ENCODE data around the gene NUDT6. TPM values are rescaled to one million over a fixed set of nuclear protein-coding genes. Genes with fewer than 3 reads are reported as not detected.

NUDT6 gene
- polyA plus RNA-seq, 1 of the 3 experiments (the other 2 are of a cell fraction), result 10.1 TPM

DNA sequence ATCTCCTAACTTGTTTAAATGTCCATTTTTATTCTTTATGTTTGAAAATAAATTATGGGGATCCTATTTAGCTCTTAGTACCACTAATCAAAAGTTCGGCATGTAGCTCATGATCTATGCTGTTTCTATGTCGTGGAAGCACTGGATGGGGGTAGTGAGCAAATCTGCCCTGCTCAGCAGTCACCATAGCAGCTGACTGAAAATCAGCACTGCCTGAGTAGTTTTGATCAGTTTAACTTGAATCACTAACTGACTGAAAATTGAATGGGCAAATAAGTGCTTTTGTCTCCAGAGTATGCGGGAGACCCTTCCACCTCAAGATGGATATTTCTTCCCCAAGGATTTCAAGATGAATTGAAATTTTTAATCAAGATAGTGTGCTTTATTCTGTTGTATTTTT is 27.6 kb downstream of the NUDT6 start:
- POLR2A ChIA-PET, result no interaction called here
- peaks cover 73% of the 10 kb centered on the region for H3F3A ChIP-seq (replicated peaks; ENCODE audit: insufficient read depth)
- no peaks in the 10 kb centered on the region for H4K20me1 ChIP-seq (ENCODE audit: insufficient read depth)
- H3K9me3 ChIP-seq, result no peaks in the 10 kb centered on the region
- TF ChIP-seq EP300 (IDR thresholded peaks at IDR 0.05; ENCODE audit: borderline replicate concordance in 1 of 2, low read depth in 1 of 2, low read length in 1 of 2) (no peak), CTCF (IDR thresholded peaks at IDR 0.05) (0 out of 2 replicates have a peak, but pooled peaks have one; percentile 12), GATA2 (CRISPR knock-in tag; IDR thresholded peaks at IDR 0.05) (no peak), EZH2phosphoT487 (IDR thresholded peaks at IDR 0.05; ENCODE audit: borderline replicate concordance, low read depth) (no peak), MXI1 (IDR thresholded peaks at IDR 0.05; ENCODE audit: low read depth, low read length) (no peak)
- no peaks in the 10 kb centered on the region for H3K9me2 ChIP-seq
- H3K4me2 ChIP-seq, result no peak overlapping the region
- H3K36me3 ChIP-seq (replicated peaks in 1 of 2; ENCODE audit: control insufficient read depth in 1 of 2, insufficient read depth in 2 of 2, low read length in 1 of 2), result peaks cover 42 to 48% of the 10 kb centered on the region in 2 experiments
- peaks cover 3 to 42% of the 10 kb centered on the region in 2 experiments; a peak in 3 of 4 replicates for H3K4me1 ChIP-seq (ENCODE audit: control insufficient read depth in 1 of 2, insufficient read depth in 2 of 2, low read depth in 1 of 2, low read length in 1 of 2)
- peak overlapping the region in 1 of 2 experiments; percentile 92; a peak in 3 of 4 replicates for H3K27ac ChIP-seq (ENCODE audit: low read depth in 2 of 2, low read length in 1 of 2)
- no peaks in the 10 kb centered on the region for H3K27me3 ChIP-seq (ENCODE audit: insufficient read depth)
- WGBS (ENCODE audit: low lambda C conversion rate), result 86% methylated on average over 3 of the region's 3 CpGs
- DNase-seq, result peak; percentile 16
- CTCF ChIA-PET, result interaction anchor here (1.6 to 5.8 kb wide), 2 partner anchors 19 to 137 kb away, joined by 6 to 20 read pairs; no protein-coding TSS in a partner anchor
- H3K9ac ChIP-seq, result no peak overlapping the region
- no peak overlapping the region for H3K4me3 ChIP-seq (ENCODE audit: low read depth in 2 of 2, low read length in 1 of 2)
- no peak overlapping the region for H2AFZ ChIP-seq (ENCODE audit: low read depth)
- peaks cover 76% of the 10 kb centered on the region for H3K79me2 ChIP-seq (ENCODE audit: insufficient read depth)

GRCh38 chr4:122890147-122890795 is 32.1 kb downstream of the NUDT6 start:
- ChIA-PET CTCF (interaction anchor here (1.7 kb wide), 1 partner anchor 133 kb away, joined by 5 read pairs; no protein-coding TSS in a partner anchor), POLR2A (no interaction called here)
- 82% methylated on average over 2 of the region's 2 CpGs for WGBS (ENCODE audit: low lambda C conversion rate)
- H2AFZ ChIP-seq (ENCODE audit: low read depth), result no peak overlapping the region
- no peak for DNase-seq
- H3K36me3 ChIP-seq (replicated peaks in 1 of 2; ENCODE audit: control insufficient read depth in 1 of 2, insufficient read depth in 2 of 2, low read length in 1 of 2), result peaks cover 52 to 69% of the 10 kb centered on the region in 2 experiments
- peaks cover 96% of the 10 kb centered on the region for H3K79me2 ChIP-seq (ENCODE audit: insufficient read depth)
- H3K4me1 ChIP-seq (ENCODE audit: control insufficient read depth in 1 of 2, insufficient read depth in 2 of 2, low read depth in 1 of 2, low read length in 1 of 2), result peaks cover 0 to under 1% of the 10 kb centered on the region in 2 experiments; a peak in 1 of 4 replicates
- TF ChIP-seq RFX5 (IDR thresholded peaks at IDR 0.05; ENCODE audit: low read length) (no peak), RCOR1 (IDR thresholded peaks at IDR 0.05; ENCODE audit: low read length) (no peak), YY1 (IDR thresholded peaks at IDR 0.05; ENCODE audit: low read depth) (no peak), ELF1 (IDR thresholded peaks at IDR 0.05) (no peak), CHD2 (IDR thresholded peaks at IDR 0.05; ENCODE audit: low read length, partially characterized antibody) (no peak), JUND (IDR thresholded peaks at IDR 0.05) (no peak), MAX (IDR thresholded peaks at IDR 0.05; ENCODE audit: low read depth) (no peak), TAF1 (IDR thresholded peaks at IDR 0.05; ENCODE audit: borderline replicate concordance, low read depth, low read length) (no peak), FOXJ3 (CRISPR knock-in tag; IDR thresholded peaks at IDR 0.05) (no peak), REST (IDR thresholded peaks at IDR 0.05; ENCODE audit: low read depth, low read length) (no peak)
- TF ChIP-seq, protein P1, sequence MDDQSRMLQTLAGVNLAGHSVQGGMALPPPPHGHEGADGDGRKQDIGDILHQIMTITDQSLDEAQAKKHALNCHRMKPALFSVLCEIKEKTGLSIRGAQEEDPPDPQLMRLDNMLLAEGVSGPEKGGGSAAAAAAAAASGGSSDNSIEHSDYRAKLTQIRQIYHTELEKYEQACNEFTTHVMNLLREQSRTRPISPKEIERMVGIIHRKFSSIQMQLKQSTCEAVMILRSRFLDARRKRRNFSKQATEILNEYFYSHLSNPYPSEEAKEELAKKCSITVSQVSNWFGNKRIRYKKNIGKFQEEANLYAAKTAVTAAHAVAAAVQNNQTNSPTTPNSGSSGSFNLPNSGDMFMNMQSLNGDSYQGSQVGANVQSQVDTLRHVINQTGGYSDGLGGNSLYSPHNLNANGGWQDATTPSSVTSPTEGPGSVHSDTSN (IDR thresholded peaks at IDR 0.05), result no peak
- H4K20me1 ChIP-seq (ENCODE audit: insufficient read depth), result no peaks in the 10 kb centered on the region
- H3F3A ChIP-seq (replicated peaks; ENCODE audit: insufficient read depth), result peaks cover 47% of the 10 kb centered on the region
- no peak overlapping the region for H3K4me3 ChIP-seq (ENCODE audit: low read depth in 2 of 2, low read length in 1 of 2)
- H3K27me3 ChIP-seq (ENCODE audit: insufficient read depth), result no peaks in the 10 kb centered on the region
- no peaks in the 10 kb centered on the region for H3K9me2 ChIP-seq
- H3K9ac ChIP-seq, result no peak overlapping the region
- H3K4me2 ChIP-seq, result no peak overlapping the region
- no peaks in the 10 kb centered on the region for H3K9me3 ChIP-seq
- peak overlapping the region; percentile 32 to 34 for H3K27ac ChIP-seq (ENCODE audit: low read depth in 2 of 2, low read length in 1 of 2)

Data from SK-N-SH (cell line).